NCI-H1930 (cell line): Measurements from ENCODE around the gene COG3.
A peak's percentile ranks its signal among the peaks of the same experiment; 100 is the strongest.
"Not testable (repeated sequence)": the region's sequence is repeated elsewhere in the genome, so short reads cannot be mapped to it uniquely, and the experiment has no call there.

Experiments
- DNase-seq, 2 experiments: peaks; one replicate each; lab custom pipeline; 2025; lab: John Stamatoyannopoulos, UW

The COG3 gene, protein sequence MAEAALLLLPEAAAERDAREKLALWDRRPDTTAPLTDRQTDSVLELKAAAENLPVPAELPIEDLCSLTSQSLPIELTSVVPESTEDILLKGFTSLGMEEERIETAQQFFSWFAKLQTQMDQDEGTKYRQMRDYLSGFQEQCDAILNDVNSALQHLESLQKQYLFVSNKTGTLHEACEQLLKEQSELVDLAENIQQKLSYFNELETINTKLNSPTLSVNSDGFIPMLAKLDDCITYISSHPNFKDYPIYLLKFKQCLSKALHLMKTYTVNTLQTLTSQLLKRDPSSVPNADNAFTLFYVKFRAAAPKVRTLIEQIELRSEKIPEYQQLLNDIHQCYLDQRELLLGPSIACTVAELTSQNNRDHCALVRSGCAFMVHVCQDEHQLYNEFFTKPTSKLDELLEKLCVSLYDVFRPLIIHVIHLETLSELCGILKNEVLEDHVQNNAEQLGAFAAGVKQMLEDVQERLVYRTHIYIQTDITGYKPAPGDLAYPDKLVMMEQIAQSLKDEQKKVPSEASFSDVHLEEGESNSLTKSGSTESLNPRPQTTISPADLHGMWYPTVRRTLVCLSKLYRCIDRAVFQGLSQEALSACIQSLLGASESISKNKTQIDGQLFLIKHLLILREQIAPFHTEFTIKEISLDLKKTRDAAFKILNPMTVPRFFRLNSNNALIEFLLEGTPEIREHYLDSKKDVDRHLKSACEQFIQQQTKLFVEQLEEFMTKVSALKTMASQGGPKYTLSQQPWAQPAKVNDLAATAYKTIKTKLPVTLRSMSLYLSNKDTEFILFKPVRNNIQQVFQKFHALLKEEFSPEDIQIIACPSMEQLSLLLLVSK

DNA sequence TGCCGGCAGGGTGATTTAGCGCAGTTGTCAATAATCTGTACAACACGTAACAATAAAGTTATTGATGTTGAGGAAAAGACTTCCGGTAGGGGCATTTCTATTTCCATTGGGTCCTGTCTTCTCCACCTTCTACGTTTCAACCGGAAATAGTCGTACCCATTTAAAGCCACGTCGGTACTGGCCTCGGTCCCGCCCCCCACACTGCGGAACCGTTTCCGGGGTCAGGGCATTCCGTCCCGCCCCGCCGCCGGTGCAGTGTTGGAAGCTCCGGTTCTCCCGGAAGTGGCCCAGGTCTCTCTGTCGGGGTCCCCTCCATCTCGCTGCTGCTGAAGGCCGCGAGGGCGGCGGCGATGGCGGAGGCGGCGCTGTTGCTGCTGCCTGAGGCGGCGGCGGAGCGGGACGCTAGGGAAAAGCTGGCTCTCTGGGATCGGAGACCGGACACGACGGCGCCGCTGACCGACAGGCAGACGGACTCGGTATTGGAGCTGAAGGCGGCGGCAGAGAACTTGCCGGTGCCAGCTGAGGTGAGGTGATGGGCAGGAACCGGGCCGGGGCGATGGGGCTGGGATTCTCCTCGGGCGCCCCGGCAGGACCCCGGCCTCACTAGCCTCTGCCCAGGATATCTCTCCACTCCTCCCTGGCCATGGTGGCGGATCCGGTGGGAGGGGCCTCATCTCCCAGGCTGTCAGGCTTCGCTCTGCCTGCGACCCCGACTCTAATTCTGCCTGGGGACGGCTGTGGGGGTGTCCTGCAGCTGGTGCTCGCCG, at the start of gene COG3:
Gene COG3 (plus strand): TSS at position 253 of the 767 bp plus-strand sequence. CDS start 98 bp downstream, at position 351.
- DNase-seq, result peak; percentile 94 to 97

DNA sequence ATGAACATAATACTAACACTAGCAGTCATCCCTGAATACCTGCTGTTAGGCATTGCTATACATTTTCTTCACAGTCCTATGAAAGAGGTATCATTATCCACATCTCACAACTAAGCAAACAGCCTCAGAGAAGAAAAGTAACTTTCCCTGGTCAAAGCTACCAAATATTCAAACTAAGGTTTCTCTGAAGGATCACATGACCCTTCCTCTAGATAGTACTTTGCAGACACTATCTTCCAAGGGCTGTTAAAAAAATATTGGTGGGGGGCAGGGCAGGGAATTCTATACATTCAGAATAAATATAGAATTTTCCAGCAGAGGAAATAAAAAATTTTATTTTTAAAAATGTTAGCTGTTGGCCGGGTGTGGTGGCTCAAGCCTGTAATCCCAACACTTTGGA, 49.6 kb upstream of the COG3 start:
- DNase-seq, result no peak

DNA sequence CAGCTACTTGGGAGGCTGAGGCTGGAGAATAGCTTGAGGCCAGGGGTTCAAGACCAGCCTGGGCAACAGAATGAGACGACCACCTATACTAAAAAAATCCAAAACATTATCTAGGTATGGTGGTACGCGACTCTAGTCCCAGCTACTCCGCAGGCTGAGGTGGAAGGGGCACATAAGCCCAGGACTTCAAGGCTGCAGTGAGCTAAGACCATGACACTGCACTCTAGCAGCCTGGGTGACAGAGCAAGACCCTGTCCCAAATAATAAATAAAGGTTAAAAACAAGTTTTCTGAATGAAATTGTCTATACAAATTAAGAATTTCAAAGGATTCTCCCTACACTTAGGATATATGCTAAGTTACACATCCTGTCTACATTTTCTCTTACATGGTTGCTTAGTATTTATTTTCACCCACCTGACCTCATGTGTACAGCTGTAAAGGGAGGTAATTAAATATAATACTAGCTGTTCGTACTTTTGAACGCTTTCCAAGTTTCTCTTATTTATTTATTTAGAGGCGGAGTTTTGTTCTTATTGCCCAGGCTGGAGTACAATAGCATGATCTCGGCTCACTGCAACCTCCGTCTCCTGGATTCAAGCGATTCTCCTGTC, 48.1 kb upstream of the COG3 start:
- no peak for DNase-seq

DNA sequence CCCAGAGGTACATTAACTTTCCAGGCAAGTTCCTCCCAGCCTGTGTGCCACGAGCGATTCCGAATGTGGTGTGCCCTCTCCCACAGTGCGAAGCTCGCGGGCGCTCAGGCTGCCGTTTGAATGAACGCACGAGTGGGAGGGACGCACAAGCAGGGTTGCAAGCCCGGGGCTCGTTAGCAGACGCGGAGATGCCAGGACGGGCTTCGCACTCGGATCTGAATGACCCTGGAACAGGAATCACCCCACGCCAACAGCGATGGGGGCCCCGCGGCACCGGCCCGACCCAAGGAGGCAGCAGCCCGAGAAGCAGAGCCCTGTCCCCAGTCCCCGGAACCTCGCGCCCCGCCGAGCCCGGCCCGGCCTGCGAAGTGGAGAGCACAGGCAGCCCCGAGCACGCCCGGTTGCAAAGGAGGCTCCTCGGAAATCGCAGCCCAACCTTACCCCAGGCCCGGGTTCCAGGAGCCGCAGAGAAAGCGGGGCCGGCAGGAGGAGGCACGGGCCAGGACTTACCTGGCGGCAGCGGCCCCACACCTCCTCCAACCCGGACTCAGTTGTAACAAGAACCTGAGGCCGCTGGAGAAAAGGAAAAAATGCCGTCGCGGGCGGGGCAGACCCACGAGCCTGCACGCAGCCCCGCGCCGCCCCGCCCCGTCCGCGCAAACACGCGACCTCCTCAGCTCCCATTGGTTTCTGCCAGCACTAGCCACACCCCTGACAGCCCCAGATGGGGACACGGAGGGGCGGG, 46.8 kb upstream of the COG3 start, which contains the start of gene SLC25A30:
Gene SLC25A30 (minus strand): TSS at position 584 of the 745 bp plus-strand sequence. CDS start 6,948 bp downstream, outside the sequence.
- DNase-seq, result peak; percentile 79 to 85

DNA sequence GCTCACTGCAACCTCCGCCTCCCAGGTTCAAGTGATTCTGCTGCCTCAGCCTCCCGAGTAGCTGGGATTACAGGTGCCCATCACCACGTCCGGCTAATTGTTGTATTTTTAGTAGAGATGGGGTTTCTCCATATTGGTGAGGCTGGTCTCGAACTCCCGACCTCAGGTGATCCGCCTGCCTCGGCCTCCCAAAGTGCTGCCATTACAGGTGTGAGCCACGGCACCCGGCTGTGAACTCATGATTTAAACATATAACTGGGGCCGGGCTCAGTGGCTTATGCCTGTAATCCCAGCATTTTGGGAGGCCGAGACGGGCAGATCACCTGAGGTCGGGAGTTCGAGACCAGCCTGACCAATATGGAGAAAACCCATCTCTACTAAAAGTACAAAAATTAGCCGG, 45.4 kb upstream of the COG3 start:
- DNase-seq, result not testable (repeated sequence)

DNA sequence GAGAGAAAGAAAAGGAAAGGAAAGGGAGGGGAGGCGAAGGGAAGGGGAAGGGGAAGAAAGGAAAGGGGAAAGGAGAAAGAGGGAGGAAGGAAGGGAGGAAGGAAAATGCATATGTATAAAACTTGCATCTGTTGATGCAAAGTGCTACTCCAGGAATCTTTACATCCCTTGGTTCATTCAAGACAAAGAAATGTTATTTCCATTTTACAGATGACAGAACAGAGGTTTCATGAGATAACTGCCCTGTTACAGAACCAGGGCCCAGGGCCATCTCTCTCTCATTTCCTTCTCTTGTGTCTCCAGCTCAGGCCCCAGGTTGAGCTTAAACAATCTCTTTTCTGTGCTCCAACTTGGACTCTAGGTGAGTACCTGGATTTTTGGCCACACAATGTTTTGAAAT, 44.8 kb upstream of the COG3 start:
- no peak for DNase-seq

DNA sequence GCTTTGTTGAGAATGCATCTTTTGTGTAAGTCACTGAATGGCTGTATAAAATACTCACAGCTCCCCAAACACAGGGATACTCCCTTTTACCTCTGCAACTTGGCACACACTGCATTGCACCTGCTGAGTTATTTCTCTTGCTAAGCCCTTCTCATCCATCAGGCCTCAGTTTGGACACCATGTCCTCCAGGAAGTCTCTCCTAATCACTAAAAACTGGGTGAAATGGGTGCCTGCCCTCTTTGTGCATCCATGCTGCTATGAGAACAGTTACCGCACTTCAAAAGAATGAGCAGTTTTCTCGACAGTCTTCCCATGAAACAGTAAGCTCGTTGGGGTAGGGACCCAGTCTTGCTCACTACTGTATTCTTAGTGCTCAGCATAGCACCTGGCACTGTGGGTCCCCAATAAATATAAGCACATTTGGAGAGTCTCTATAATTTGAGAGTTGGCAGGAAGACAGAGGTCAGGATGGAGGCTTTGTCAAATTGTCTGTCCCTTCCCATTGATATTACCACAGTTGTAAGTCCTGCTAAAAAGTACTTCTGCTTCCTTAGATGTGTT, 41.9 kb upstream of the COG3 start:
- peak in 1 of 2 experiments; percentile 19 for DNase-seq

DNA sequence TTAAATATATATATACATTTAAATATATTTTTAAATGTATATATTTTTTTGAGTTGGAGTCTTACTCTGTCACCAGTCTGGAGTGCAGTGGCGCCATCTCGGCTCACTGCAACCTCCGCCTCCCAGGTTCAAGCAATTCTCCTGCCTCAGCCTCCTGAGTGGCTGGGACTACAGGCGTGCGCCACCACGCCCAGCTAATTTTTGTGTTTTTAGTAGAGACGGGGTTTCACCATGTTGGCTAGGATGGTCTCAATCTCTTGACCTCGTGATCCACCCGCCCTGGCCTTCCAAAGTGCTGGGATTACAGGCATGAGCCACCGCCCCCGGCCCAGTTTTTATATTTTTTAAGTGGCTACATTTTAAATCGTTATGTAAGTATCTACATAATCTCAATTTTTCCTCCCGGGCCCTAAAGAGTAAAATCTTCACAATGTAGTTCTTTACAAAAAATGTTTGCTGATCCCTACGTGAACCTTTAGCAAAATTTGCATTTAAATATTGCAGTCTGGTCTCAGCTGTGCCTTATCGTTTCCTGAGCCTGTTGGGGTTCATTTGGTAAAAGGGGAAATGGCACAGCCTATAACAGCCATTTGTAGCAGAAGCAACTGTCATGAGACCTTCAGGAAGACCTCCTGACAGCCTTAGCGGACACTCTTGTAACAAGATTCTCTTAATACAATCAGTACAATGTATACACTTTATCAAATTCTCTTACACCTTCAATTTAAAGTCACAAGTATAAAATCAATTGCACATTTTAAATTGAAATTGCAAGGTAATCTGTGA, 38.5 kb upstream of the COG3 start:
- not testable (repeated sequence) for DNase-seq

DNA sequence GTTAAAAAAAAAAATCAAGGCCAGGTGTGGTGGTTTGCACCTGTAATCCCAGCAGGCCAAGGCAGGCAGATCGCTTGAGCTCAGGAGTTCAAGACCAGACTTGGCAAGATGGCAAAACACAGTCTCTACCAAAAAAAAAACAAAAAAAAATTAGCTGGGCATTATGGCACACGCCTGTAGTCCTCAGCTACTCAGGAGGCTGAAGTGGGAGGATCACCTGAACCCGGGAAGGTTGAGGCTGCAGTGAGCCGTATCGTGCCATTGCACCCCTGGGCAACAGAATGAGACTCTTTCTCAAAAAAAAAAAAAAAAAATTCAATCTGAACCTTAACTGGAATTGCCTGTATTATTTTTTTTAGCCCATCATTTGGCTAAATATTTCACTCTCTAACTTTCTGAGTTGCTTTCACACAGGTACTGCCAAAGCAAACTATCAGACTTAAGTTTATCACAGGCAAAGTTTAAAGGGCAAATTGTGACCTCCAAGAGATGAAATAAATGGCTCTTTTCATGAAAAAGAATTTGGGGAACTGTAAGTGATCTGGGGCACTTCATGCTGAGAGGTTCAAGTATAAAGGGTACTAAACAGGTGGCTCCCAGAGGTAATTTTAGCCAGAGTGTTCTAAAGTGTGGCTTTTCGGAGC, 31.9 kb upstream of the COG3 start:
- no peak for DNase-seq

DNA sequence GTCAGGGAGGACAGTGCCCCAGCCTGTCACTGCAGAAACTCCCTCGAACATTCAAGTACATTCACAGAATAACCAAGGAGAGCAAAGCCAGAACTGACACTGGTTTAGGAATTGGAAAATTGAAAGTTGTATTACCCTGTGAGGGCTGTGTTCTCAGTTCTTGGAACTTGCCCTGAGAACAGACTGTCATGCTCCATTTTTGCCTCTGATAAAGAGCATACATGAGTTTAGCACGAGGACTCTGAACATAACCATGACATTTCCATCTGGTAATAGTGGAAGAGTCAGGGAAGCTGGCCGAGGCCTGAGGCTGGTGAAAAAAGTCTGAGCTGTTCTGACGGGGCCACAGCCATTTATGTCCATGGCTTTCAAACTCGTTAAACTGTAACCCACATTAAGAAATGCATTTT, 31.4 kb upstream of the COG3 start:
- no peak for DNase-seq

DNA sequence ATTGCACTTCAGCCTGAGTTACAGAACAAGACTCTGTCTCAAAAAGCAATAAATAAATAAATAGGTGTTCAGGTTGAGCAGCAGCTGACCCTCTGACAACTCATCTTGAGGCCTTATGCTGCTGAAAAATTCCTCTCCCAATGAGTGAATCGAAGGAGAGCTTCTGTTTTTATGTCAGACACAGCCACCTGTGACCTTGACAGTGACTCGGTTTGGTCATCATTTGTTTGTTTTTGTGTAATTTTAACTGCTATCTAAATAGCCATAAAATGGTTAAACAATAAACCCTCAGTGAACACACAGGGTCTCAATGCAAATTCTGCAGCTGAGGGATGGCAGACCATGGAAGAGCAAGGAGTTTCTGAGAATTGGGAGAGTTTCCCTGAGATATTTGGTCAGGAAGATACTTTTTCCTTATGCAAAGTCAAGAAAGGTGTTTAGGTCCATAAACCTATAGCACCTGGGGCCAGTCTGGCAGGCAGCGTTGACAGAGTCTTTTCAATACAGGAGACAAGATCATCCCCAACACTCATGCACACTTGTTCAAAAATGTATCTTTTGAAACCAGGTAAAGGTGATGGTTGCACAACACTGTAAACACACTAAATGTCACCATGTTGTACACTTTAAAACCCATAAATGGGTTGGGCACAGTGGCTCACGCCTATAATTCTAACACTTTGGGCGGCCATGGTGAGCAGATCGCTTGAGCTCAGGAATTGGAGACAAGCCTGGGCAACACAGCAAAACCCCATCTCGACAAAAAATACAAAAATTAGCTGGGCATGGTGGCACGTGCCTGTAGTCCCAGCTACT, 30.0 kb upstream of the COG3 start:
- no peak for DNase-seq

DNA sequence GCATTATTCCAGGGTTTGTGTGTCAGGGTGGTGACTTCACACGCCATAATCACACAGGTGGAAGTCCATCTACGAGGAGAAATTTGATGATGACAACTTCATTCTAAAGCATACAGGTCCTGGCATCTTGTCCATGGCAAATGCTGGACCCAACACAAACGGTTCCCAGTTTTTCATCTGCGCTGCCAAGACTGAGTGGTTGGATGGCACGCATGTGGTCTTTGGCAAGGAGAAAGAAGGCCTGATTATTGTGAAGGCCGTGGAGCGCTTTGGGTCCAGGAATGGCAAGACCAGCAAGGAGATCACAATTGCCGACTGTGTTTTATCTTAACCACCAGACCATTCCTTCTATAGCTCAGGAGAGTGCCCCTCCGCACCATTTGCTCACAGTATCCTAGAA, 28.4 kb upstream of the COG3 start:
- no peak for DNase-seq

DNA sequence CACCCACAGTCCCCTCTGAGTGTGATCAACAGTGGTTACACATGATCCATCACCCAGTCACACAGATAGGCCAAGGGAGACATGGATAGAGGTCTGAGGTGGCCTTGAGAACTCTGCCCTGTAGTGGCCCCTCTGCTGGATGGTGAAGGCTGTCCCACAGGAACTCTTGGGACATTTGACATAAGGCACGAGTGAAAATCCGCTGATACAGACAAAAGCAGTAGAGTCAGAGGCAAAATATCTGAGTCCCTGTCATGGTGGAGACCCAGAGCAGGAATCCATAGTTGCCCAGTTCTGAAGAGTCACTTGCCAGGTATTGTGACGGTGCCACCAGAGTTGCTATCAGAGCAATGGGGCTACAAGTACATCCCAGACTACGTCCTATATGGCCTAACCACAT, 27.8 kb upstream of the COG3 start:
- no peak for DNase-seq

DNA sequence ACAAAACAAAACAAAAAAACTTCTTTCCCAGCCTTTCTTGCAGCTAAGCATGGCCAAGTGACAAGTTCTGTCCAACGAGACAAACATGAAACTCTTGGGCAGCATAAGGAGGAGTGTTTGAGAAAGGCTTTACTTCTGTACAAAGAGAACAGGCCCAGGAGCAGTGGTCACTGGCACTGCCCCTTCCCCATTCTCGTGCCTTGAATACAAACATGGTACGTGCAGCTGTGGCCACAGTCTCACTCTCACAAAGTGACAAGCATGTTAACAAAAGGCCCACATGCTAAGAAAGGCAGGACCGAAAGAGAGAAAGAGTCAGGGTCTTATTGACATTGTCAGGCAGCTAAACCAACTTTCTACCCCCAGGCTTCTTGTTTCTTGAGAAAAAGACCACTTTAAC, 26.8 kb upstream of the COG3 start:
- DNase-seq, result no peak

DNA sequence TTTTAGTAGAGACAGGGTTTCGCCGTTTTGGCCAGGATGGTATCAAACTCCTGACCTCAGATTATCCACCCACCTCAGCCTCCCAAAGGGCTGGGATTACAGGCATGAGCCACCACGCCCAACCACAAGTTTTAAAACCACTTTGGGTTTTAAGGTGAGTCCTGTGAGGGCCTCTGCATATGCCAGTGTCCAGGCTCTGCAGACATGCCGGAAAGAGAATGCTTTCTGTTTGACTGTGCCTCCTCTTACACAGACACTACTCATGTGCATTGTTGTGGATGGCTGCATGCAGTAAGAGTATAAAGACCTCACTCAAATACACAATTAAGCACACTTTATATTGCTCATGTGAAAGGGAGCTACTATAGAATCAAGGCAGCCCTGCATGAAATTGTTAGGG, 25.7 kb upstream of the COG3 start:
- DNase-seq, result no peak

DNA sequence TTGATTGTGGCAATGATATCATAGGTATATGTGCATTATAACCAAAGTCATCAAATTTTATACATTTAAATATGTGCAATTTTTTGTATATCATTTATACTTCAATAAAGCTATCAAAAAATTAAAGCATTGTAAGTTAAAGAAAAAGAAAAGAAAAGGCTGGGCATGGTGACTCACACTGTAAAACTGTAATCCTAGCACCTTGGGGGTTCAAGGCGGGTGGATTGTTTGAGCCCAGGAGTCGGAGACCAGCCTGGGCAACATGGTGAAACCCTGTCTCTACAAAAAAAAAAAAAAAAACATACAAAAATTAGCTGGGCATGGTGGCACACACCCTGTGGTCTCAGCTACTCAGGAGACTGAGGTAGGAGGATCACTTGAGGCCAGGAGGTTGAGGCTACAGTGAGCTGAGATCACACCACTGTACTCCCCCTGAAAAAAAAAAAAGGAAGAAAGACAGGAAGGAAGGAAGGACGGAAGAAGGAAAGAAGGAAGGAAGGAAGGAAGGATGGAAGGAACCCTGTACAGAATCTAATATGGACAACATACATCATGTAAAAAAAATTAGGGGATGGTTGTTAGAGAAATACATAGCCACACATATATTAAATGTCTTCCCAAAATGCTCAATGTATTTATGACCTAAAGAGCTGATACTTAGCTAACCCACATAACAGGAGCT, 24.8 kb upstream of the COG3 start:
- DNase-seq, result no peak

DNA sequence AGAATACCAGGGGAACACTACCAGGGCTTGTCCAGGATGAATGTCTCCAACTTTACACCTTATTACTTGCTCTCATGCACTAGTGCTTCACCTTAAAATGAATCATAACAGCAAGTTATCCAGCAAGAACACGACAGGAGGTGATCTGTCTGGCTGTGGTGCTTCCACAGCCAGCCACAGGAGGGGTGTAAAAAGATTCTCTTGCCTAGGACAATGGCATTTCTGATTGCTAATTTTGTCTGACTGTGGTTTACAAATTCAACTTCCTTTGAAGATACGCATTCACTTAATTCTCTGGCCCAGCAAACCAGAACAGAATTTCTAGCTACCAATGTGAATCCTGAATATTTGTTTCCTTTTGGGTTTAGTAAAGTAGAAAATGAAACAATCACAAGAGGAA, 23.1 kb upstream of the COG3 start:
- DNase-seq, result no peak

DNA sequence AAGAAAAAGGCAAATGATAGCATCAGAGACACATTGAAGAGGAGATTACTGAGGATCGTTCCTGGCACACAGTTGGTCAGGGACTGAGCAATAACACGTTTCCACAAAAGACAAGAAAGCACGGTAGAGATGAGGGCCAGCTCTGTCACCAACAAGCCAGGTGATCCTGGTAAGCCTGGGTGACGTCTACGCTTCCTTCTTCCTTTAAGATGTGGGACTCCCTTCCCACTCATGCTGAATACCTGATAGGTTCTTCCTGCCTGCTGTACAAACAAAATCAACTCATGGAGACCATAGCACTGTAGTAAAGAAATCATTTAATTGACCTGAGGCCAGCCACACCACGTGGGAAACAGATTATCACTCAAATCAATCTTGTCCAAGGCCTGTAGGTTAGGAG, 19.7 kb upstream of the COG3 start:
- no peak for DNase-seq
